Measurements from ENCODE around the gene KCNIP4.

The KCNIP4 gene

GRCh38 chr4:21192367-21192766 lies 756.2 kb downstream of the KCNIP4 start:
- Histone ChIP-seq H3K27ac (no peak overlapping the region), H3K36me3 (ENCODE audit: insufficient read depth, low read length) (no peaks in the 10 kb centered on the region), H3K4me3 (no peak overlapping the region), H3K9me3 (ENCODE audit: low read depth, low read length) (no peaks in the 10 kb centered on the region), H3K9ac (ENCODE audit: insufficient read length) (no peak overlapping the region)
- TF ChIP-seq EZH2 (IDR thresholded peaks at IDR 0.05) (no peak), FOXP2 (optimal IDR thresholded peaks at IDR 0.05; ENCODE audit: control extremely low read depth, extremely low read length, insufficient read depth) (no peak), POLR2AphosphoS5 (IDR thresholded peaks at IDR 0.05; ENCODE audit: borderline replicate concordance, low read depth, low read length) (no peak)
- DNase-seq (ENCODE audit: low read depth, low spot score) = no peak

GRCh38 chr4:21191317-21191716 lies 757.3 kb downstream of the KCNIP4 start:
- H3K36me3 ChIP-seq (ENCODE audit: insufficient read depth, low read length) = no peaks in the 10 kb centered on the region
- H3K9me3 ChIP-seq (ENCODE audit: low read depth, low read length) = no peaks in the 10 kb centered on the region
- no peak overlapping the region for H3K27ac ChIP-seq
- DNase-seq (ENCODE audit: low read depth, low spot score) = no peak
- H3K9ac ChIP-seq (ENCODE audit: insufficient read length) = no peak overlapping the region
- TF ChIP-seq FOXP2 (optimal IDR thresholded peaks at IDR 0.05; ENCODE audit: control extremely low read depth, extremely low read length, insufficient read depth) = no peak
- no peak for TF ChIP-seq POLR2AphosphoS5 (IDR thresholded peaks at IDR 0.05; ENCODE audit: borderline replicate concordance, low read depth, low read length)
- no peak overlapping the region for H3K4me3 ChIP-seq

GRCh38 chr4:21184788-21185187 lies 763.8 kb downstream of the KCNIP4 start:
- Histone ChIP-seq H3K9ac (ENCODE audit: insufficient read length) (no peak overlapping the region), H3K36me3 (ENCODE audit: insufficient read depth, low read length) (no peaks in the 10 kb centered on the region), H3K27ac (no peak overlapping the region), H3K9me3 (ENCODE audit: low read depth, low read length) (no peaks in the 10 kb centered on the region), H3K4me3 (no peak overlapping the region)
- no peak for DNase-seq (ENCODE audit: low read depth, low spot score)
- TF ChIP-seq FOXP2 (optimal IDR thresholded peaks at IDR 0.05; ENCODE audit: control extremely low read depth, extremely low read length, insufficient read depth) (no peak), POLR2AphosphoS5 (IDR thresholded peaks at IDR 0.05; ENCODE audit: borderline replicate concordance, low read depth, low read length) (no peak), EZH2 (IDR thresholded peaks at IDR 0.05) (no peak)

GRCh38 chr4:21181716-21182115 lies 766.9 kb downstream of the KCNIP4 start:
- no peak for TF ChIP-seq EZH2 (IDR thresholded peaks at IDR 0.05)
- TF ChIP-seq FOXP2 (optimal IDR thresholded peaks at IDR 0.05; ENCODE audit: control extremely low read depth, extremely low read length, insufficient read depth) = no peak
- TF ChIP-seq POLR2AphosphoS5 (IDR thresholded peaks at IDR 0.05; ENCODE audit: borderline replicate concordance, low read depth, low read length) = no peak

GRCh38 chr4:21177871-21178270 lies 770.7 kb downstream of the KCNIP4 start:
- no peak for TF ChIP-seq FOXP2 (optimal IDR thresholded peaks at IDR 0.05; ENCODE audit: control extremely low read depth, extremely low read length, insufficient read depth)
- no peak for TF ChIP-seq EZH2 (IDR thresholded peaks at IDR 0.05)
- no peak for TF ChIP-seq POLR2AphosphoS5 (IDR thresholded peaks at IDR 0.05; ENCODE audit: borderline replicate concordance, low read depth, low read length)
- no peaks in the 10 kb centered on the region for H3K9me3 ChIP-seq (ENCODE audit: low read depth, low read length)
- H3K36me3 ChIP-seq (ENCODE audit: insufficient read depth, low read length) = no peaks in the 10 kb centered on the region
- no peak overlapping the region for H3K9ac ChIP-seq (ENCODE audit: insufficient read length)
- no peak overlapping the region for H3K27ac ChIP-seq
- H3K4me3 ChIP-seq = no peak overlapping the region
- DNase-seq (ENCODE audit: low read depth, low spot score) = no peak

More at GRCh38 chr4:21181716-21182115, 766.9 kb downstream of the KCNIP4 start:
- H3K36me3 ChIP-seq (ENCODE audit: insufficient read depth, low read length) = no peaks in the 10 kb centered on the region
- no peak overlapping the region for H3K9ac ChIP-seq (ENCODE audit: insufficient read length)
- no peaks in the 10 kb centered on the region for H3K9me3 ChIP-seq (ENCODE audit: low read depth, low read length)
- H3K27ac ChIP-seq = no peak overlapping the region
- H3K4me3 ChIP-seq = no peak overlapping the region
- no peak for DNase-seq (ENCODE audit: low read depth, low spot score)

GRCh38 chr4:21177092-21177491 lies 771.5 kb downstream of the KCNIP4 start:
- no peak for DNase-seq (ENCODE audit: low read depth, low spot score)

GRCh38 chr4:21167711-21168110 lies 780.9 kb downstream of the KCNIP4 start:
- no peak for DNase-seq (ENCODE audit: low read depth, low spot score)
- no peak overlapping the region for H3K4me3 ChIP-seq
- no peaks in the 10 kb centered on the region for H3K36me3 ChIP-seq (ENCODE audit: insufficient read depth, low read length)
- TF ChIP-seq FOXP2 (optimal IDR thresholded peaks at IDR 0.05; ENCODE audit: control extremely low read depth, extremely low read length, insufficient read depth) = no peak
- TF ChIP-seq POLR2AphosphoS5 (IDR thresholded peaks at IDR 0.05; ENCODE audit: borderline replicate concordance, low read depth, low read length) = no peak
- TF ChIP-seq EZH2 (IDR thresholded peaks at IDR 0.05) = no peak
- no peak overlapping the region for H3K27ac ChIP-seq
- no peaks in the 10 kb centered on the region for H3K9me3 ChIP-seq (ENCODE audit: low read depth, low read length)
- no peak overlapping the region for H3K9ac ChIP-seq (ENCODE audit: insufficient read length)

More at GRCh38 chr4:21177092-21177491, 771.5 kb downstream of the KCNIP4 start:
- H3K9ac ChIP-seq (ENCODE audit: insufficient read length) = no peak overlapping the region
- no peaks in the 10 kb centered on the region for H3K36me3 ChIP-seq (ENCODE audit: insufficient read depth, low read length)
- H3K4me3 ChIP-seq = no peak overlapping the region
- no peak for TF ChIP-seq FOXP2 (optimal IDR thresholded peaks at IDR 0.05; ENCODE audit: control extremely low read depth, extremely low read length, insufficient read depth)
- no peak for TF ChIP-seq POLR2AphosphoS5 (IDR thresholded peaks at IDR 0.05; ENCODE audit: borderline replicate concordance, low read depth, low read length)
- H3K27ac ChIP-seq = no peak overlapping the region
- no peaks in the 10 kb centered on the region for H3K9me3 ChIP-seq (ENCODE audit: low read depth, low read length)

- H3K27ac ChIP-seq = no peak overlapping the region
- H3K4me3 ChIP-seq = no peak overlapping the region
- H3K9me3 ChIP-seq (ENCODE audit: low read depth, low read length) = no peaks in the 10 kb centered on the region
- TF ChIP-seq POLR2AphosphoS5 (IDR thresholded peaks at IDR 0.05; ENCODE audit: borderline replicate concordance, low read depth, low read length) = no peak
- TF ChIP-seq FOXP2 (optimal IDR thresholded peaks at IDR 0.05; ENCODE audit: control extremely low read depth, extremely low read length, insufficient read depth) = no peak
- TF ChIP-seq EZH2 (IDR thresholded peaks at IDR 0.05) = no peak
- H3K36me3 ChIP-seq (ENCODE audit: insufficient read depth, low read length) = no peaks in the 10 kb centered on the region
- DNase-seq (ENCODE audit: low read depth, low spot score) = no peak
- no peak overlapping the region for H3K9ac ChIP-seq (ENCODE audit: insufficient read length)
These were observed 793.2 kb downstream of the KCNIP4 start for GRCh38 chr4:21155367-21155766.

GRCh38 chr4:21139327-21139726 lies 809.2 kb downstream of the KCNIP4 start:
- Histone ChIP-seq H3K36me3 (ENCODE audit: insufficient read depth, low read length) (no peaks in the 10 kb centered on the region), H3K9me3 (ENCODE audit: low read depth, low read length) (no peaks in the 10 kb centered on the region), H3K4me3 (no peak overlapping the region), H3K27ac (no peak overlapping the region), H3K9ac (ENCODE audit: insufficient read length) (no peak overlapping the region)
- TF ChIP-seq POLR2AphosphoS5 (IDR thresholded peaks at IDR 0.05; ENCODE audit: borderline replicate concordance, low read depth, low read length) = no peak
- no peak for TF ChIP-seq FOXP2 (optimal IDR thresholded peaks at IDR 0.05; ENCODE audit: control extremely low read depth, extremely low read length, insufficient read depth)
- TF ChIP-seq EZH2 (IDR thresholded peaks at IDR 0.05) = no peak
- no peak for DNase-seq (ENCODE audit: low read depth, low spot score)
